Hindlimb muscle (tissue), 1 donor: Measurements from ENCODE around the gene PLA2G5. TPM values are rescaled to one million over a fixed set of nuclear protein-coding genes. Genes with fewer than 3 reads are reported as not detected.

ENCODE experiments used
- DNase-seq: peaks from one replicate; pipeline ENCODE4 v3.0.0-alpha.2; 2013
- polyA plus RNA-seq: library from polyadenylated mRNA; unstranded; fragments of 120-200 nt; gene quantifications from one replicate; pipeline ENCODE4 v1.2.1, GENCODE V29; 2013; ENCODE audit not compliant: insufficient read length

Gene PLA2G5
- polyA plus RNA-seq, 1 donor: not detected

DNA sequence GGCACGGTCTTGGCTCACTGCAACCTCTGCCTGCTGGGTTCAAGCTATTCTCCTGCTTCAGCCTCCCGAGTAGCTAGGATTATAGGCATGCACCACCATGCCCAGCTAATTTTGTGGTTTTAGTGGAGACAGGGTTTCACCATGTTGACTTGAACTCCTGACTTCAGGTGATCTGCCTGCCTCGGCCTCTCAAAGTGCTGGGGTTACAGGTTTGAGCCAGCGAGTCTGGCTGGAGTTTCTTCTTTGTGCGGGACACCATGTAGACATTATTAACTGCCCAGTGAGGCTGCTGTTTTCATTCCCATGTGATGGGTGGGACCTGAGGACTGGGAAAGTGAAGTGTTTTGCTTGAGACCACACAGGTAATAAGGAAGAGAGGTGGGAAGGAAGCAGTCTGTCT, 23.3 kb downstream of the PLA2G5 start:
- DNase-seq: no peak

GRCh38 chr1:20093940-20094391, 24.0 kb downstream of the PLA2G5 start:
- no peak for DNase-seq

GRCh38 chr1:20095564-20096434, 25.8 kb downstream of the PLA2G5 start:
- DNase-seq: no peak

- DNase-seq: no peak
These were observed 26.9 kb downstream of the PLA2G5 start for GRCh38 chr1:20096840-20097447.

DNA sequence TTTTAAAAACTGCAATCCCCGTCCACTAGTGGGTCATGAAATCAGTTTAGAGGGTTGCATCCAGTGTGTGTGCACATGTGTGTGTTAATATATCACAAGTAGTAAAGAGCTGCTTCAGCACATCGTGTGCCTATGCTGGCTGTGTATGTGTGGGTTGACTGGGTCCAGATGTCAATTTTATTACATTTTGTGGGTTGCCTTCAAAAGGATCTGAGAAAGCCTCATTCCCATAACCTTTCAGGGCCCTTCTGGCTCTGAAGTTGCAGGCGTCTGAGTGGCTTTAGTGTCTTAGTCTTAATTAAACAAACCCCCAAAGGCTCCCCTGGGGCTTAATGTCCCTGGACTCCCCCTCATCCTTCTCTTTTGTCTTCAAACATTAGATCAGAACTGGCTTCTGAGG, 29.5 kb downstream of the PLA2G5 start:
- DNase-seq: no peak

DNA sequence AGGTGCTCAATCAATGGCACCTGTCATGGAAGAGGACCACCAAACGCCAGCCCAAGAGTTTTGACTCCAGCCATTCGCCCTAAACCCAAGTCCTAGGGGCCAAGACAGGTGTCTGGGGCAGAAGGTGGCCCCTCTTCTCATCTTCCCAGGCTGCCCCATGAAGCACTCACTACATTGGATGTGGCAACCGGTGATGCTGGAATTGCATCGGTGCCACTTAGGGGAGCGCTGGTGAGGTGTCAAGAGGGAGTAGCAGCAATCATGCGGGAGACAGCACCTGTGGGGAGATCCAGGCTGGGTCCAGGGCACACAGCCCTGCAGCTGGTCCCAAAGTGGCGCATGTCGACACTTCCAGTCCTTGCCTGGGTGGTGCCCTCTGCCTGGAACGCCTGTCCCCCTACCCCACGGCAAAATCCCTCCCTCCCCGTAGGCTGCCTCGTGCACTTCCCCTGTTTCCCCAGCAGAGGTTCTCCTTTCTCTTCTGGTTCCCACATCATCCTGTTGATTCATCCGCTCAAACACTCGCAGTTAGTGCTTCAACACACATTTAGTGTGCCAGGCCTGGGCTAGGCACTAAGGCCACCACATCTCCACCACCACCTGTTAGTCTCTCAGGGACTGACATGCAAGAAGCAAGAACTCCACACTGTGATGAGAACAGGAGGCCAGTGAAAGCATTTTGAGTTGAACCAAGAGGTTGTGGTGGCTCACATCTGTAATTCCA, 30.8 kb downstream of the PLA2G5 start:
- no peak for DNase-seq

DNA sequence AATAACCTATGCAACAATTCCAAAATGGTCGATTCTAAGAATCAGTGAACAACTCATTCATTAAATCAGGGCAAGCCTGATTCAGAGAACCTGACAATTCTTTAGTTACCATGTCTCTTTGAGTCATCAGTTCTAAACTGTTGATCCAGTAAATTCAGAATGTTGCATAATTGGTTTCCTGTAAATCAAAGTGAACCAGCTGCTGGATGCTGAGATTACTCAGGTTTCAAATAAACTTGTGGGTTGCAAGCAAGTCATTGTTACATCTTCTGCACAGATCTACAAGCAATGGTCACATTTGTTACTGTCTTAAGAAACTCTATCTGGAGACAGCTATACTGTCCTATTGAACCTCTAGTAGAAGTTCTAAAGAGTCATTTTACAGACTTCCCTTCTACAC, 32.9 kb downstream of the PLA2G5 start:
- no peak for DNase-seq

DNA sequence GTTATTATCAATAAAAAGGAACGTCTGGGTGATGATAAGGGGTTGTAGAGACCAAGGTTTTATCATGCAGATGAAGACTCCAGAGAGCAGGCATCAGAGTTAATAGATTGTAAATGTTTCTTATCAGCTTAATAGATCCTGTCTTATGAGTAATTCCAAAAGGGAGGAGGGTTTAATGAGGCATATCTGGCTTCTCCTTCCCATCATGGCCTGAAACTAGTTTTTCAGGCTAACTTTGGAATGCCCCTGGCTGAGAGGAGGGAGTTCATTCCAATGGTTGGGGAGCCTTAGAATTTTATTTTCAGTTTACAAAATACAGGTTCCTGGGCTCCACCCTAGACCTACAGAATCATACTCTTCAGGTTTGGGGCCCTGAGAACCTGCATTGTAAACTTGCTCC, 35.9 kb downstream of the PLA2G5 start:
- no peak for DNase-seq

DNA sequence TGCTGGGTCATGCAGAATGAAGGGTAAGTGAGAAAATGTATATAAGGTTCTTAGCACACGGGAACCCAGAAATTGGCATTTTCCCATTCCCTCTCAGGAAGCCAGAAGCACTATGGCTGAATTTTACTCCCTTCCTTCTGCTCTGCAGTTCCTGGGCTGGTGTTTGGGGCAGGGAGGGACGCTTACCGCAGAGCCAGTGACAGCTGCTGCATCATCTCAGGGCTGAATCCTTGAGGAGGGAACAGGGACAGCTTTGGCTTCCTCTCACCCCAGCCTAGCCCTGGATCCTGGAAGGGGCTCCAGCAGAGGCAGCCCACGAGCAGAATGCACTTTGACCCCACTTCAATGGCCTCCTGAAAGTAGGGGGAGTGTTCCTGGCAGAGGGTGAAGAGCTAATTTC, 37.4 kb downstream of the PLA2G5 start:
- DNase-seq: no peak

DNA sequence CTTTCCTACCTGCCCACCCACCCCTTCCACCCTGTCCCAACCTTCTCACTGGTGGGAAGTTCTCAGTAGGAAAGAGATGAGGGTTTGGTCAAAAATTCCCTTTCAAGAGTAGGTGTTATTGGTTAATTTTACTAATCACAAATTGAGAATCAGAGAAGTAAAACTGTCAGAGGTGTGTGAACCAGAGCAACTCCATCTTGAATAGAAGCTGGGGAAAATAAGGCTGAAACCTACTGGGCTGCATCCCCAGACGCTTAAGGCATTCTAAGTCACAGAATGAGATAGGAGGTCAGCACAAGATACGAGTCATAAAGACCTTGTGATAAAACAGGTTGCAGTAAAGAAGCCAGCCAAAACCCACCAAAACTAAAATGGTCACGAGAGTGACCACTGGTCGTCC, 37.8 kb downstream of the PLA2G5 start:
- no peak for DNase-seq

- DNase-seq: no peak
These were observed 38.6 kb downstream of the PLA2G5 start for GRCh38 chr1:20108366-20109123.

DNA sequence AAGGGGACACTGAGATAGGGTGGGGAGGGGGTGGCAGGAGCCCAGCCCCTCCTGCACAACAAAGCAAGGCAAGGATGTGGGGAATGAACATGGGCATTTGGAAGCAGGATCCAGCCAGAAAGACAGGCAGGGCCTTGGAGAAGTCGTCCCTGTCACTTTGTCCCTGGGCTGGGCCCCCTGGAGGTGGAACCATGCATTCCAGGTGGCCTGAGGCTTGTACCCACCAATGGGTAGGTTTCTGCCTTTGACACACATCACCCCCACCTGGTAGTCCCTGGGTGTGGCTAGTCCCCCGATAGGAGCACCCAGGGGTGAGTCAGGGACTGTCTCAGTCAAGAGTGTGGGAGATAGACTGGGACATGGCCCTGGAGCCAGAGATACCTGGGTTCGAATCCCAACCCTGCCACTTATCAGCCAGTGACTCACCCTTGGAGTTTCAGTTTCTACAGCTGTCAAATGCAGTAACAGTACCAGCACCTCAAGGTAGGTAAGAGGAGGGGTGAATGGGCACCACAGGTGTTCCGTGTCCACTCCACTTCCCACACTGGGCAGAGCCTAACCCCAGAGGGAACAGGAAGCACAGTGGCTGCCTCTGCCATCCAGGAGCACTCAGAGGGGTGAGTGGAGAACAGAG, 39.3 kb downstream of the PLA2G5 start:
- DNase-seq: no peak

DNA sequence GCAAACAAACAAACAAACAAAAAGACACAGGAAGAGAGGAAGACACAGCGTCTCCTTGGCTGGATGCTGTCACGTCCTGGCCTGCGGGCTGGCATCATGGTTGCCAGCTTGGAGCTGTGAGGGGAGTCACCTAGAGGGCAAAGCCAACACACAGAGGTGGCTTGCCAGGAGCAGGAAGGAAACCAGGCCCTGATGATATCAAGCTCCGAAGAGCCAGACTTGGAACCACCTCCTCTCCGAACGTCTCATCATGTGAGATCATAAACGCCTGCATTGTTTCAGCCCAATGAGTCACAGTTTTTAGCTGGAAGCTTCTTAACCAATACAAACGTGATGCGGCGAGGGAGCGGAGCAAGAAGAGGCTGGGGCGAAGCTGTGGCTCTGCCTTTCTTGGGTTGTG, 40.7 kb downstream of the PLA2G5 start:
- no peak for DNase-seq

DNA sequence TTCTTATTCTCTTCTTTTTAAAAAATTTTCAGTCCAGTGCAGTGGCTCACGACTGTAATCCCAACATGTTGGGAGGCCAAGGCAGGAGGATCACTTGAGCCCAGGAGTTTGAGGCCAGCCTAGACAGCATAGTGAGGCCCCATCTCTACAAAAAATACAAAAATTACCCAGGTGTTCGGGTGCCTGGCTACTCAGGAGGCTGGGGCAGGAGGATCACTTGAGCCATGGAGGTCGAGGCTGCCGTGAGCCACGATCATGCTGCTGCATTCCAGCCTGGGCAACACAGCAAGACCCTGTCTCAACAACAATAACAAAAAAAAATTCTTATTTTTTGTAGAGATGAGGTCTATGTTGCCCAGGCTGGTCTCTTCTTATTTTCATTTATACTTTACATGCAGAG, 41.5 kb downstream of the PLA2G5 start:
- no peak for DNase-seq

DNA sequence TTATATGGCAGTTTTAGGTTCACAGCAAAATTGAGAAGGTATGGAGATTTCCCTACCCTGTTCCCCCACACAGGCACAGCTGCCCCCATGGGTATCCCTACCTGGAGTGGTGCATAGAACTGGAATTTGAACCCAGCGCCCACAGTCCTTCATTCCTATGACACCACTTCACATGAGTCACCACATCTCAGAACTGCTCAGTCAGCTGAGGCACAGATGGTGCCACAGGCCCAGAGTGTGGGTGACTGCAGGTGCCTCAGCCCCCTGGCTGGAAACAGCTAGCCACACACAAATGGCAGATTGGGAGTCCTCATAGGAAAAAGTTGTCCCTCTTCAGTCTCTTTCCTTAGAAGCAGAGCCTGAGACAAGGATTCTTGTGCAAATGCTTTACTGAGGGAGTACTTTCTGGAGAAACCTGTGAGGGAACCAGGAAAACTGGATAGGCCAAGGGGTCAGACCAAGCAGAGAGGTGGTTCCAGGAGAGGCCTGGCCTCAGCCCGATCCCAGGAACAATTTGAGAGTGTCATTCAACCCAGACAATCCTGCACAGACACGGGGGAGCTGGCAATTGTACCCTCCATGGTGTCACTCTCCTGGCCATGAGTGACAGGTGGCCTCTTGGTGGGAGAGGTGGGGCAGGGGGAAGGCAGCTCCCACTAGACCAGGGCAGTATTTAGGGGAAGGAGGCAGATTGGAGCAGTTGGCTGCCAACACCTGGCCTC, 42.4 kb downstream of the PLA2G5 start:
- no peak for DNase-seq

- no peak for DNase-seq
These were observed 44.1 kb downstream of the PLA2G5 start for GRCh38 chr1:20114021-20114648.

- DNase-seq: no peak
These were observed 45.5 kb downstream of the PLA2G5 start for GRCh38 chr1:20115479-20115878.

GRCh38 chr1:20115916-20116315, 45.9 kb downstream of the PLA2G5 start:
- DNase-seq: no peak

- no peak for DNase-seq
These were observed 47.2 kb downstream of the PLA2G5 start for GRCh38 chr1:20117236-20117635.

DNA sequence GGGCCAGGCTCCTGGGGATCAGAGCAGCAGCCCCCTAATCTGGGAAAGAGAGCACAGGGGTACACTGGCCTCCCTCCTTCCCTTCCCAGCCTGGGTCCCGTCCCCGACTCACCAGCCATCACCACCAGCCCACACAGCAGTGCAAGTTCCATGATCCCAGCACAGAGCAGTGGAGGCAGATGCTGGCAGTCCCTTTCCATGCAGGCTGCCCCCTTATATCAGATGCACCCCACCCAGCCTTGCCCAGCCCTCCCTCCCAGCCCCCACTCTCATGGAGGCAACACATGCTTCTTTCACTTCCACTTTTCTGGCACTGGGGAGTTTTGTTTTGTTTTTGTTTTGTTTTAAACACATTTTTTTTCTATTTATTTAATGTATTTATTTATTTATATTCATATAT, 49.4 kb downstream of the PLA2G5 start, which contains the start of gene PLA2G2D:
TSS of gene PLA2G2D (minus strand) at position 190 of the 400 bp plus-strand sequence. CDS start at position 152, 38 bp downstream.
- DNase-seq: no peak

DNA sequence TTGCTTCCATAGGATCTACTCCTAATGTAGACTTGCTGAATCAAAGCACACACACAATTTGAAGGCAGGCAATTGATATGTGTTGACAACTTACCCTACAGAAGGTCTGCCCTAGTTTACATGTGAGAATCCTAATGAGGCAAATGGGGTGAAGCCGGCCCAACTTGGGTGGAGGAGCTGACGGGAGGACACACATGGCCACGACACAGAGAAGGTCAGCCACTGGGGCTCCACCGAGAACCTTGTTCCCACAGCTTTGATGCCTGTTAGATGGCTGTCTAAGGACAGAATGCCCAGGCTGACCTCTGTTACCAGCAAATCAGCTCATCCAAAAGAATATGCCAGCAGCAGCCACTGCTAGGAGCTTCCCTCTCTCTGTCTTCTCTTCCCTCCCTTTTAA, 50.8 kb downstream of the PLA2G5 start:
- DNase-seq: no peak
